ENCODE results near the gene MS4A4A.
A peak's percentile ranks its signal among the peaks of the same experiment; 100 is the strongest.
"Not testable (repeated sequence)": the region's sequence is repeated elsewhere in the genome, so short reads cannot be mapped to it uniquely, and the experiment has no call there.

Gene MS4A4A

DNA sequence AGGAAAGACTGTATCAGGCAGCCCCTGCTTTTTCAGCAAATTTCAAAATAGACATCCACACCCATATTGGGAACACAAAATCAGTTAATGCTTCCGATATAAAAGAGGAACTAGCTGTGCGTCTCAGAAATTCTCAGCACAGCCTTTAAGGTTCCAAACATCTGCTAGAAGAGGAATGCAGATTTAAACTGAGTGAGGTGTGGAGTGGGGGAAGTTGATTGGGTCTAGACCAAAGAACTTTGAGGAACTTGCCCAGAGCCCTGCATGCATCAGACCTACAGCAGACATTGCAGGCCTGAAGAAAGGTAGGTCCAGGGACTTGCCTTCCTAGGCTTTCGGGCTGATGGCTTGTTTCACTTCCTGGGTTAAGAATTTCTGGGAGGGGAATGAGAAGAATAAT, at the start of gene MS4A4A:
TSS of gene MS4A4A (plus strand) at position 255 of the 400 bp plus-strand sequence. CDS start at position 265, 10 bp downstream.
- DNase-seq (ENCODE audit: low spot score), result no peak

DNA sequence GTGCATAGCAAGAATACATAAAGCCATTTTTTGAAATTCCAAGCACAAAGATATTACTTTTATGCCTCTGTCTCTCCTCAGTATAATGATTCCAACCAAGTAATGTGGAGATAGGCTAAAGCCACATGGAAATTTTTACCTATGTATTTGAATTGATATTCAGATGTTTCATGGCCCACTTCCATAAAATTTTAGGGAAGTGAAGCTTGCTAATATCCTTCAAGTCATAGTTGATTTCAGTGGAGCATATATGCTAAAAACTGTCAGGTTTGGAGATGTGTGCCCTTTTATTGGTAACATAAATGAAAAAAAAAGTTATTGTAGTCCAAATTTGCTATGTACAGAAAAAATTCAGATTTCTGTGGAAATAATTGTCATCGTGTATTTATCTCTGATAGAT, 49.8 kb upstream of the MS4A4A start:
- DNase-seq (ENCODE audit: low spot score), result no peak

DNA sequence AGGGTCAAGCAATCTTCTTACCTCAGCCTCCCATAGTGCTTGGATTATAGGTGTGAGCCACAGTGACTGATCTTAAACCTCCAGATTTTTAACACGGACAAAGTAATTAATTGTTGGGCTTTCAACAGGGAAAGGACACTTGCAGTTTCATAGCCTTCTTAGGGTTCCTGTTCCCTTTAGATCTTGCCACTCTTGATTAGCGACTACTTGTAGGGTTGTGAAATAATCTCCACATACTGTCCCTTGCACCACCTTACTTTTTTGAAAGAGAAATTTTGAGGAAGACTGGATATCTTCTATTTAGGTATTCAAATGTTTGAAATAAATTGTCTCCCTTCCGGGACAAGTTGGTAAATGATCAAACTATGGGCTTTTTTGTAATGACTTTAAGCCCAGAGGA, 45.1 kb upstream of the MS4A4A start:
- no peak for DNase-seq (ENCODE audit: low spot score)

DNA sequence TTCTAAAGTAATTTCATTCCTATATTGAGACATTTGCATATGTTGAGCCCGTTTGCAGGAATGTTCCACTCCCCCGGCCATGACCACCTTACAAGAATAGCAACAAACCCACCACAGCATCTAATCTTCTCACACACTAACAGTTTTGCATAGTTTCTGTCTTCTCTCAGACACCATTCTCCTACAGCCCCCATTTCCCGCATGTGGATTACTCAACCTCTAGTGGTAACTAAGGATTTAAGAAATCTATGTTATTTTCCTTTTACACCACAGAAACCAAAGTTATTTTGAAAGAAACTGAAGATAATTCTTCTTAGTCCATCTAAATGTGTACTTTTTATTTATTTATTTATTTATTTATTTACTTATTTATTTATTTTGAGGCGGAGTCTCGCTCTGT, 39.8 kb upstream of the MS4A4A start:
- DNase-seq (ENCODE audit: low spot score), result no peak

DNA sequence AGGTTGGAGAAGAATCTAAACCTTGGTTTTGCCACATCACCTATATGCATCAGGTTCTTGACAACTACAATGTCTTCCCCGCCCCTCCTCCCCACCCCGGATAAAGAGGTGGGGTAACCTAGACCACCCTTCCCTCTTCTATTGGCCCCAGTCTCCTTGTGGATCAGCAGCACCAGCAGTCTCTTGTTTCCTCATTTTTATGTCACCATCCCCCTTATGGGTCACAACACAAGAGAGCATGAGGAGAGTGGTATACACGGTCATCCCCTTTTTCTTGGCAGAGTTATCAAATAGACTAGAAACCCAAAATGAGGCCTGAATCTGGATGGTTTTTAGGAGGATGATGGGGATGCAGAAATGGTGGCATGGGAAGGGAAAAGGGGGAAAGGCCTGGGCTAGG, 38.7 kb upstream of the MS4A4A start:
- no peak for DNase-seq (ENCODE audit: low spot score)

DNA sequence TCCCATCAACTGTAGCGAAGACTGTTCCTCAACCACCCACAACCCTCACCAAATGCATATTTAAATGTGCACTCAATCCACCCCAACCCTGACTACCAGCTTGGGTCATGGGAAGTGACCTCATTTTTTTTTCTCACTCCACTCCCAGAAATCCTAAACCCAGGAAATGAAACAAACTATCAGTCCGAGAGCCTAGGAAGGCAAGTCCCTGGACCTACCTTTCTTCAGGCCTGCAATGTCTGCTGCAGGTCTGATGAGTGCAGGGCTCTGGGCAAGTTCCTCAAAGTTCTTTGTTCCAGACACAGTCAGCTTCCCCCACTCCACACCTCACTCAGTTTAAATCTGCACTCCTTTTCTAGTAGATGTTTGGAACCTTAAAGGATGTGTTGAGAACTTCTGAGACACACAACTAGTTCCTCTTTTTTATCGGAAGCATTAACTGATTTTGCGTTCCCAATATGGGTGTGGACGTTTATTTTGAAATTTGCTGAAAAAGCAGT, 37.7 kb upstream of the MS4A4A start, which contains the start of gene MS4A4E:
TSS of gene MS4A4E (minus strand) at position 398 of the 500 bp plus-strand sequence. CDS start 13,082 bp downstream, outside the sequence.
- no peak for DNase-seq (ENCODE audit: low spot score)

DNA sequence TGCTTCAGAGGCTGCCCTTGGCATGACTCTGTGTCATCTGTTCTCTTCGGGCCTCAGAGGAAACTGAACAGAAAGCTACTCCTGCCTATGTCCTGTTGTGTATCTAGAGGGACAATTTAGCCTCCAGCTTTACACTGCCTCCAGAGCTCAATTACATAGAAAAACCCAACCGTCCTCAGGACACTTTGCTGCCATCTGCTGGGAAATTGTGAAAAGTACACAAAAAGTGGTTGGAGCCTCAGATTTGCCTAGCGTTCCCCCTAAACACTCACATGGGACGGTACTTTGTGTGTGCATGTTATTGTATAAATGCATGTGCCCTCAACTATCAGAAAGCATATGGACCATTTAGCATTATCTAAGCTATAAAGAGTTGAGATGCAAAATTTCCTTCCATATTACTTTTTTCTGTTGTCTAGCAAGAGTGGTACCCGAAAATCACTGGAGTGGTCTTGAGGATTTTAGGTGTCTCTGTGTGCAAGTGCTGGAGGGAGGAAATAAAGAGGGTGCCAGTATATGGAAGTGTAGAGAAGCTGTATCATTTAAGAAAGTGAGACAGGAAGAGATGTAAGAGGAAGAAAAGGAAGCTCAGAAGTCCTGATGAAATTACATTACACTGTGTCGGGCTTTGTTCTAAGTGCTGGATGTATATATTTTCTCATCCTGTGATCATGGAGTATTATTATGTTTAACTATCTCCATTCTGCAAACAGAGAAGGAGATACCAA, 28.8 kb upstream of the MS4A4A start:
- DNase-seq (ENCODE audit: low spot score), result peak; percentile 55

DNA sequence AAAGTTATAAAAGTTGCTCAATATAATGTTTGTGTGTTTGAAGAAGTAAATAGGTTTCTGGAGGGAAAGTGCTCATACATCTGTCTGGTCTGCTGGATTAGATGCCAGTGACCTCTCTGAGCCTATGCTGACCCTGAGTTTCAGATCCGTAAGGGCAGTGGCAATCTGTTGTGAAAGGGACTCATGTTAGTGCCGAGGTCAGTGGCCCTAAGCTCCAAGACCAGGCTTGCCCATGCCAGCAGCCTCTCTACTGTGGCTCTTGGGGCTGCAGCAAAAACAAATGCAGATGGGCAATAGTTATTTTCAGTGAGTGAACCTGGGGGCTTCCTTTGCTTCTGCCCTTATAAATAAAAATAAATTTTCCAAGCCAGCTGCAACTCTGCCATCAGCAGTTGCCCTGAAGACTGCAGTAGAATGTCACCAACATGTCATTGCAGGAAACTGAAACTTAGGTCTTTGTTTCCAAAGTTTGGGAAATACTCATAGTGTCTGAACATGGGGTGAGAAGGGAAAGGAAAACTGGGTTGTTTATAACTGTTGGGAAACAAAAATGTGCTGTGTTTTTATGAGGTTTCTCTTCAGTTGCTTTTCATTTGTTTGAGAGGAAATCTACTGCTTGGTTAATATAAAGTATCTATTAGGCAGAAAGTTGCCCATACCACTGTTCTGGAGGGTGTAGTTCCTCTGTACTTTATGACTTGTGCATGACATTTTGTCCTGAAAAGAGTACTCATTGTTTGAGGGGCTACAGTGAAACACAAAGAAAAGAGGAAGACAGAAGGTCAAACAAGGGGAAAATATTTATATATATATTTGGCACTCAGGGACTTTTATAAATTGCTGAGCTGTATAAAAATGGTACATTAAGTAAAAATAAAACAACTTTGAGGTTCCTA, 28.0 kb upstream of the MS4A4A start:
- no peak for DNase-seq (ENCODE audit: low spot score)

DNA sequence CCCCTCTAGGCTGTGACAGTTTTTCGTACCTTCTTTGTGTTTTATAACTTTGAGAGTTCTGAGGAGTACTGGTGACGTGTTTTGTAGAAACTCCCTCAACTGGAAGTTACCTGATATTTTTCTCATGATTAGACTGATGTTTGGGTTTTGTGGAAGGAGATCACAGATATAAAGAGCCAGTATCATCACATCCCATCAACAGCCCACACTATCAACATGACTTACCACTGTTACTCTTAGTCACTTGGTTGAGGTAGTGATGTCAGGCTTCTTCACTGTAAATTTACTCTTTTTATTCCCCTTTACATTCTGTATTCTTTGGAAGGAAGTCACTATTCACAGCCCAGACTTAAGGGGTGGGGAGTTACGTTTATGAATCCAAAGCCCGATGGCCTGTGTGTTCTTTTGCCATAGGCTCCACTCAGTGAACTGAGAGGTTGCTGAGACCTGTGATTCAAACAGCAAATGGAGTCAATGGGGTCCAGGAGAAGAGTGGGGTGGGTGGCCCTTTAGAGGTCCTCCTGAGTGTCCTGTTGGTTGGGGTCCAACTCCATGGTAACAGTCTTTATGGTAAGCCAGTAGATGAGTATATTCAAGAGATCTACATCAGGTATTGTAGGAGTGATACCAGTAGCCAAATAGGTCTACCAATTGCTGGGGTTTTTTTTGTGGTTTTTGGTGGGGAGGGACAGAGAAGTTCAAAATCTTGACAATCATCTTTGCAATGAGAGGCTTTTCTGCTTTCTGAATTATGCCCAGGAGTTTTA, 22.3 kb upstream of the MS4A4A start:
- no peak for DNase-seq (ENCODE audit: low spot score)

DNA sequence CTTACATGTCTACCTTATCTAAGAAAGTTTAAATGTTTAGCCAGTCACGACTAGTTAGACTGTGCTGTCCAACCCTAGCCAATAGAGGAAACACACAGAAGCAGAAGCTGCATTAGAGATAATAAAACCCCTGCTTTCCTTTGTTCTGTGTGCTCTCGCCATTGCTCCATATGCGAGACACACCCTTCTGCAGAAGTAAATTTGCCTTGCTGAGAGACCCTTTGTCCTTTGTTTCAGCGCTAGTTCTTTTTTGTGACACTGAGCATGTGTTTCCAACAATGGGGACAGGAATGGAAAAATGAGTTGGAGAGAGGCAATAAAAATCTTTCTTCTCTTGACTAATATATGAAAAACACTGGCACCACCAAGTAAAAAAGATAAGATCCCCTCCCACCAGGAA, 19.5 kb upstream of the MS4A4A start:
- DNase-seq (ENCODE audit: low spot score), result no peak

DNA sequence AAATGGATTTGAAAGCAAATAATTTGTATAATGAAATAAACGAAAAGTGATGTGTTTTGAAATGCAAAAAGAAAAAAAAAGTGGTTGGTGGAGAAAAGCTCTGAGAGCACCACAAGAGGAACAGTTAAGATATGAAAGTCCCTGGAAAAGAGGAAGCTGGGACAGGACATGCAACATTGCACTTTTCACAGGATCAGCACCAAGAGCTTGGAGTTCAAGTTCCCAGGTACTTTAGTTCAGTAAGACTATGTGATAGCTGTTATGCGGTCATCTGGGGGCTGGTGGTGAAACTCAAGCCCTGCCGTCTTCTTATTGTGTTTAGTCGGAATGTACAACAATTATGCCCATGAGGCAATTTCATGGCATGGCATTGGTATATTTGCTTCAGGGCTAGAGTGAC, 17.1 kb upstream of the MS4A4A start:
- DNase-seq (ENCODE audit: low spot score), result no peak

DNA sequence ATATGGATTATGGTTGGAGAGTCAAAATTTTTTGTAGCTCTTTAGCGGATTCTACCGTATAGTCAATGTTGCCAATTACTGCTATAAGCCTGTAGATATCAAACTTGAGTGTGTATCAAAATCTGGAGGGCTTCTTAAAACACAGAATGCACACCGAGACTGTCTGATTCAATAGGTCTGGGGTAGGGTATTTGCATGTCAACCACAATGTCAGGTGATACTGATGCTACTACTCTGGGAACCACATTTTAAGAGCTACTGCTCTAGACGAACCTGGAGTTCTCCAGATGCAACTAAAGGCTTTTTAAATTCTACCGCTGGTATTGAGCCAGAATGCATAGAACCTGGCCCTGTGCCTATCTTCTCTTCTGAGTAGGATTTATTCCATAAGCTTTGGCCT, 15.8 kb upstream of the MS4A4A start:
- no peak for DNase-seq (ENCODE audit: low spot score)

DNA sequence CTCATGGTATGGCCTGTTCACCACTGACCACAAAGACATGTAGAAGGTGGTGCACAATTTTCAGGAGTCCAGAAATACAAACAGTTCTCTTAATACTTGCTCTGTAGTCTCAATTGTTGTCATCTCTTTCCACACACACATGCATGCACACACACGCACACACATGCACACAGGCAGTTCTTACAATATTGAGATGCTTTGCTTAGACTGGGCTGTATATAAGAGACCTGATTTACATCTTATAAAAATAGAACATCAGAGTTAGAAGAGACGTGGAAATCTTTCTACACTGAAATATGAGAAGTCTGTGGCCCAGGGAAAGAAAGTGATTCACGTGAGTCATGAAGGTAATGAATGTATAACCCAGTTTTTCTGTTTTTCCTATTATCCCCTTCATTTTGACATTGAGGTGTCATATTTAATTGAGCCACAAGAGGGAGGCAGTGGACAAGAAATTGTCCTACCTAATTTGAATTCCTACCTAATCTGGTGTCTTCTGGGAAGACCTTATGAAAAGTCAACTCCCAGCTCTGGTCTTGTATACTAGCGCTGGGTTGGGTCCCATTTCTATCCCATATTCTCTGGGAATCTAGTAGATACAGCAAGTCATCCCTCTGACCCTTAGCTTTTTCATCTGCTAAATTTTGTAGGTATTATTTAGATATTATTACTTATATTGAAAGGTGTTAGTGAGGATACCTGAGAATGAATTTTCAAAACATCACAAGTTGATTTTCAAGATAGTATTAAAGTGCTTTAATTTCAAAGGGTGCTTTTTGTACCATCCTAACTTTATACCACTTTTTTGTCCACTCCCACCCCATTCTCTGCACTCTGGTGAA, 14.9 kb upstream of the MS4A4A start:
- peak; percentile 61 for DNase-seq (ENCODE audit: low spot score)

DNA sequence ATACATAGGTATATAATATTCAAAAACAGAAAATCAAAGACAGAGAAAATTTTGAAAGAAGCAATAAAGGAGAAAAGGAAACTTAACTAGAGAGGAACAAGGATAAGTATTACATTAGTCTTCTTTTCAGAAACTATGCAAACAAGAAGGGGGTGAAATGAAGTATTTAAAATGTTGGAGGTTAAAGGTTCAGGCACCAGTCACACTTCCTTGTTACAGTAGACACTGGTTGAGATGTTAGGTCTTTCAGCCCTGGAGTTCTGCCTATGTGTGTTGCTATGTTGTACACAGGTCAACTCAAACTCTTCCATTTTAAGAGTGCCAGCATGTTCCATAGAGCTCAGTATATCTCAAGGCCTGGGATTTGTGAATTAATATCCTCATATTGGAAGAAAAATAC, 6.0 kb upstream of the MS4A4A start:
- no peak for DNase-seq (ENCODE audit: low spot score)

DNA sequence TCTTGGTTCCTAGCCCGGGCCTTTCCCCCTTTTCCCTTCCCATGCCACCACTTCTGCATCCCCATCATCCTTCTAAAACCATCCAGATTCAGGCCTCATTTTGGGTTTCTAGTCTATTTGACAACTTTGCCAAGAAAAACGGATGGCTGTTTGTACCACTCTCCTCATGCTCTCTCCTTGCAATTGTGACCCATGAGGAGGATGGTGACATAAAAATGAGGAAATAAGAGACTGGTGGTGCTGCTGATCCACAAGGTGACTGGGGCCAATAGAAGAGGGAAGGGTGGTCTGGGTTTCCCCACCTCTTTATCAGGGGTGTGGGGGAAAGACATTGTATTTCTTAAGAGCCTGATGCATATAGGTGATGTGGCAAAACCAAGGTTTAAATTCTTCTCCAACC, 1.0 kb downstream of the MS4A4A start:
- no peak for DNase-seq (ENCODE audit: low spot score)

DNA sequence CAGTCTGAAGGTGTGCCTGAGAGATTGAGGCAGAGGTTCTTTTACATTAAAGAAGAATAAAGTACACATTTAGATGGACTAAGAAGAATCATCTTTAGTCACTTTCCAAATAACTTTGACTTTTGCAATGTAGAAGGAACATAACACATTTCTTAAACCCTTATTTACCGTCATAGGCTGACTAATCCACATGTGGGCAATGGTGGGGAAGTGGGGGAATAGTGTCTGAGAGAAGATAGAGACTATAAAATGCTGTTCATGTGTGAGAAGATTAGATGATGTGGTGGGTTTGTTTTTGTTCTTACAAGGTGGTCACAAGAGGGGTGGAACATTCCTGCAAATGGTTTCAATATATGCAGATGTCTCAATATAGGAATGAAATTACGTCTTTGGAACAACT, 1.8 kb downstream of the MS4A4A start:
- no peak for DNase-seq (ENCODE audit: low spot score)

DNA sequence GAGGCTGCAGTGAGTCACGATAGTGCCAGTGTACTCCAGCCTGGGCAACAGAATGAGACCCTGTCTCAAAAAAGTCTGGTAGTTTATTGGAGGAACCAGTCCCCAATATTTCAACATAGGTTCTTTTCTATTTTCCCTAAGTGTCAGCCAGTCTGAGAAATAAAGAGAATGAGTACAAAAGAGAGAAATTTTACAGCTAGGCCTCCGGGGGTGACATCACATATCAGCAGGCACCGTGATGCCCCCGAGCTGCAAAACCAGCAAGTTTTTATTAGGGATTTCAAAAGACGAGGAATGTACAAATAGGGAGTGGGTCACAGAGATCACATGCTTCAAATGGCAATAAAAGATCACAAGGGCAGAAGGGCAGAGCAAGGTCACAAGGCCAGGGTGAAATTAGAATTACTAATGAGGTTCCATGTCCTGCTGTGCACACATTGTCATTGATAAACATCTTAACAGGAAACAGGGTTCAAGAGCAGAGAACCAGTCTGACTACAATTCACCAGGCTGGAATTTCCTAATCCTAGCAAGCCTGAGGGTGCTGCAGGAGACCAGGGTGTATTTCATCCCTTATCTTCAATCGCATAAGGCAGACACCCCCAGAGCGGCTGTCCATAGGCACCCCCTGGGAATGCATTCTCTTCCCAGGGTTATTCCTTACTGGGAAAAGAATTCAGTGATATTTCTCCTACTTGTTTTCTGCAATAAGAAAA, 5.1 kb downstream of the MS4A4A start:
- DNase-seq (ENCODE audit: low spot score), result not testable (repeated sequence)

DNA sequence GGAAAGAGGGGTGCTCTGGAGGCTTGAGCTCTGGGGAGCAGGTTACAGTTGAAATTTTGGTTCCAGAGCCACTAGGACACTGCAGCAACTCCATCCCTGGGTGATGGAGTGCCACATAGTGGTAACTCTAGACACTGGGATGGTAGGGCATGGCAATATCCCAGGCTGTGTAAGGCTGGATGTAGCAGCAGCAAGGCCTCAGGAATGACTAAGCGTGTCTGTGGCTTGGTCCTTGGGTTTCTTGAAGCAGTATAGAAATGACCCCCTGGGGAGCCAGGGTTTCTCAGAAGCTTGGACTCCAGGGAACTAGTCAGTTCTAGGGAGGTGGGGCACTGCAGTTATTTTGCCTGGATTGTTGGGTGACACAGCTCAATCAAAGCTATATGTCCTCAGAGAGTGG, 8.1 kb downstream of the MS4A4A start:
- DNase-seq (ENCODE audit: low spot score), result no peak

DNA sequence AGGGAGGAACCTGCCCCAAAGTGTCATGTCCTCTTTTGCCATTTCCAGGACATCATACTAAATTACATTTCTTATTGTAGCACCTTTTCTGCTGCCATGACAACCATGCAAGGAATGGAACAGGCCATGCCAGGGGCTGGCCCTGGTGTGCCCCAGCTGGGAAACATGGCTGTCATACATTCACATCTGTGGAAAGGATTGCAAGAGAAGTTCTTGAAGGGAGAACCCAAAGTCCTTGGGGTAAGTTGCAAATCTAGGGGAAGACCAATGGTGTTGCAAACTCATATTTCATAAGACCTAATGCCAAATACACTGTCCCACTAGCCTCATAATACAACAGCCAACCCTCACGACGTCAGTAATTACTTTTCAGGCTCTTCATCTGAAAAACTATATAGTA, 11.7 kb downstream of the MS4A4A start:
- DNase-seq (ENCODE audit: low spot score), result no peak

DNA sequence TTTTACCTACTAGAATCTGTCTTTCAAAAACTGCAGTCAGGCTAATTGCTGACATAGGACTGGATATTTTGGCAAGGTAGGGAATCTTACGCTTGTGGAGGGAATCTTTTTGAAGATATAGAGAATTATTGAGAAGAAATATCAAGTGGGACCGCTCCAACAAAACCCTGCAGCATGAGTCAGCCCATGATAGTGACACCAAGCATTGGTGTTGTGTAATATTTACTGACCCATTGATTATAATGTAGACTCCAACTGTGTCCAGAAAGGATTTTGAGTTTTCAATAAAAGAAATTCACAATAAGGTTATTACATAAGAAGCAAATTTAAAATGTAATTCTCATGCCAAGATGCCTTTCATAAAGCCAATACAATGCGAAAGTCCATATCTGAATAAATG, 20.7 kb downstream of the MS4A4A start:
- DNase-seq (ENCODE audit: low spot score), result no peak

DNA sequence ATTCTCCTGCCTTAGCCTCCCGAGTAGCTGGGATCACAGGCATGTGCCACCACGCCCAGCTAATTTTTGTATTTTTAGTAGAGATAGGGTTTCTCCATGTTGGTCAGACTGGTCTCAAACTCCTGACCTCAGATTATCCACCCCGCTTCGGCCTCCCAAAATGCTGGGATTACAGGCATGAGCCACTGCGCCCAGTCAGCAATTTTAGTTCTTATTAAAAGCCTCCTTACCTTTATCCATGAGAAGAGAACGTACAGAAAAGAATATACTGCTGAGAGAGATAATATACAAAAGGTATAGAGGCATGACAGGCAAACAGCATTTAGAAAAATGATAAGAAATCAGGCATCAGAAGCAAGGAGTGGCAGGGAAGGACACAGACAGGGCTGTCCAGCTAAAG, 21.4 kb downstream of the MS4A4A start:
- not testable (repeated sequence) for DNase-seq (ENCODE audit: low spot score)

All from RKO (cell line).